GM19467 (cell line): Measurements from ENCODE around the gene MCF2L.

Source experiments
- ATAC-seq: cut with Tn5 transposase; IDR thresholded peaks from one replicate; pipeline ENCODE4 v1.9.1; 2021; ENCODE audit warnings: mild to moderate bottlenecking, moderate library complexity; ENCODE audit not compliant: unreplicated experiment

Gene MCF2L

GRCh38 chr13:113013878-113014751 lies 45.1 kb downstream of the MCF2L start:
- no peak for ATAC-seq

GRCh38 chr13:113014752-113015745 lies 46.0 kb downstream of the MCF2L start:
- no peak for ATAC-seq

- ATAC-seq: no peak
Measured at GRCh38 chr13:113015826-113016525, 47.0 kb downstream of the MCF2L start.

GRCh38 chr13:113016526-113017295 lies 47.7 kb downstream of the MCF2L start:
- no peak for ATAC-seq

- no peak for ATAC-seq
Measured at GRCh38 chr13:113017506-113018215, 48.6 kb downstream of the MCF2L start.

- no peak for ATAC-seq
Measured at GRCh38 chr13:113018676-113019465, 49.9 kb downstream of the MCF2L start.

- ATAC-seq: no peak
Measured at GRCh38 chr13:113020323-113021080, 51.5 kb downstream of the MCF2L start.

GRCh38 chr13:113021391-113021790 lies 52.4 kb downstream of the MCF2L start:
- no peak for ATAC-seq

GRCh38 chr13:113021811-113022210 lies 52.8 kb downstream of the MCF2L start:
- no peak for ATAC-seq

GRCh38 chr13:113022391-113022744 lies 53.4 kb downstream of the MCF2L start:
- no peak for ATAC-seq

- no peak for ATAC-seq
Measured at GRCh38 chr13:113022745-113023574, 53.9 kb downstream of the MCF2L start.

- no peak for ATAC-seq
Measured at GRCh38 chr13:113023694-113024430, 54.8 kb downstream of the MCF2L start.

GRCh38 chr13:113024466-113024865 lies 55.5 kb downstream of the MCF2L start:
- no peak for ATAC-seq

GRCh38 chr13:113026391-113026910 lies 57.4 kb downstream of the MCF2L start:
- no peak for ATAC-seq

GRCh38 chr13:113027095-113027494 lies 58.1 kb downstream of the MCF2L start:
- ATAC-seq: no peak

GRCh38 chr13:113027566-113027965 lies 58.6 kb downstream of the MCF2L start:
- no peak for ATAC-seq
